ENCODE results near the gene SORT1.
"Not testable (repeated sequence)": the region's sequence is repeated elsewhere in the genome, so short reads cannot be mapped to it uniquely, and the experiment has no call there.

The SORT1 gene

GRCh38 chr1:109327285-109327684, 70.4 kb downstream of the SORT1 start:
- no peak for DNase-seq

GRCh38 chr1:109322974-109323373, 74.7 kb downstream of the SORT1 start:
- DNase-seq, result no peak

- DNase-seq, result no peak
Measured at GRCh38 chr1:109319114-109319513, 78.6 kb downstream of the SORT1 start.

- DNase-seq, result no peak
Measured at GRCh38 chr1:109316506-109316905, 81.2 kb downstream of the SORT1 start.

- DNase-seq, result no peak
Measured at GRCh38 chr1:109315288-109315687, 82.4 kb downstream of the SORT1 start.

GRCh38 chr1:109314795-109315194, 82.9 kb downstream of the SORT1 start:
- no peak for DNase-seq

GRCh38 chr1:109312978-109313775, 84.5 kb downstream of the SORT1 start:
- DNase-seq, result no peak

GRCh38 chr1:109312246-109312645, 85.5 kb downstream of the SORT1 start:
- DNase-seq, result no peak

- no peak for DNase-seq
Measured at GRCh38 chr1:109309347-109309746, 88.4 kb downstream of the SORT1 start.

GRCh38 chr1:109307274-109308021, 90.3 kb downstream of the SORT1 start:
- DNase-seq, result no peak

GRCh38 chr1:109306832-109307273, 90.9 kb downstream of the SORT1 start, which contains the start of gene MYBPHL:
MYBPHL (minus strand) TSS chr1:109307011; CDS start chr1:109306991, 20 bp downstream.
- DNase-seq, result no peak

GRCh38 chr1:109305991-109306390, 91.7 kb downstream of the SORT1 start:
- not testable (repeated sequence) for DNase-seq

- DNase-seq, result no peak
Measured at GRCh38 chr1:109304226-109304920, 93.3 kb downstream of the SORT1 start.

GRCh38 chr1:109301874-109302273, 95.8 kb downstream of the SORT1 start:
- DNase-seq, result no peak

GRCh38 chr1:109300650-109301151, 97.0 kb downstream of the SORT1 start:
- DNase-seq, result no peak

- DNase-seq, result no peak
Measured at GRCh38 chr1:109299558-109300343, 98.0 kb downstream of the SORT1 start.

GRCh38 chr1:109298666-109299557, 98.8 kb downstream of the SORT1 start:
- DNase-seq, result no peak

GRCh38 chr1:109296782-109297181, 100.9 kb downstream of the SORT1 start:
- DNase-seq, result no peak

GRCh38 chr1:109295712-109296415, 101.9 kb downstream of the SORT1 start:
- DNase-seq, result no peak

- DNase-seq, result no peak
Measured at GRCh38 chr1:109294481-109294880, 103.2 kb downstream of the SORT1 start.

- no peak for DNase-seq
Measured at GRCh38 chr1:109293026-109293425, 104.7 kb downstream of the SORT1 start.
